ENCODE data around the gene NOTCH1. TPM values are rescaled to one million over a fixed set of nuclear protein-coding genes. Genes with fewer than 3 reads are reported as not detected.

The NOTCH1 gene
- total RNA-seq, 1 donor from 2014 or later = 15.4 TPM

GRCh38 chr9:136497916-136498695 is 47.7 kb downstream of the NOTCH1 start:
- ATAC-seq (no peak), DNase-seq (no peak)
- intact Hi-C loops (cut with micrococcal nuclease) = no loop called here

GRCh38 chr9:136496801-136497620 is 48.8 kb downstream of the NOTCH1 start:
- DNase-seq (no peak), ATAC-seq (no peak)
- intact Hi-C loops (cut with micrococcal nuclease) = no loop called here

- no peak for DNase-seq
- intact Hi-C loops (cut with micrococcal nuclease) = no loop called here
- ATAC-seq = no peak
Observed at GRCh38 chr9:136496181-136496580, 49.7 kb downstream of the NOTCH1 start.

GRCh38 chr9:136495238-136495800 is 50.5 kb downstream of the NOTCH1 start:
- ATAC-seq = no peak
- intact Hi-C loops (cut with micrococcal nuclease) = no loop called here
- DNase-seq = no peak

- intact Hi-C loops (cut with micrococcal nuclease) = no loop called here
- ATAC-seq (no peak), DNase-seq (no peak)
Observed at GRCh38 chr9:136494531-136495215, 51.2 kb downstream of the NOTCH1 start.

GRCh38 chr9:136494012-136494411 is 51.8 kb downstream of the NOTCH1 start:
- intact Hi-C loops (cut with micrococcal nuclease) = no loop called here
- no peak for DNase-seq
- no peak for ATAC-seq

- intact Hi-C loops (cut with micrococcal nuclease) = no loop called here
- ATAC-seq = no peak
- no peak for DNase-seq
Observed at GRCh38 chr9:136493567-136493971, 52.3 kb downstream of the NOTCH1 start.

- ATAC-seq = no peak
- intact Hi-C loops (cut with micrococcal nuclease) = no loop called here
- DNase-seq = no peak
Observed at GRCh38 chr9:136492978-136493522, 52.8 kb downstream of the NOTCH1 start.

- no peak for ATAC-seq
- no peak for DNase-seq
Observed at GRCh38 chr9:136489731-136490130, 56.1 kb downstream of the NOTCH1 start.

GRCh38 chr9:136488247-136489214 is 57.3 kb downstream of the NOTCH1 start:
- ATAC-seq = peak; percentile 28
- intact Hi-C loops (cut with micrococcal nuclease) = no loop called here
- peak; percentile 84 for DNase-seq

More at GRCh38 chr9:136489731-136490130, 56.1 kb downstream of the NOTCH1 start:
- intact Hi-C loops (cut with micrococcal nuclease) = no loop called here

GRCh38 chr9:136487672-136488071 is 58.2 kb downstream of the NOTCH1 start:
- DNase-seq (no peak), ATAC-seq (no peak)
- intact Hi-C loops (cut with micrococcal nuclease) = no loop called here

- ATAC-seq (no peak), DNase-seq (no peak)
- intact Hi-C loops (cut with micrococcal nuclease) = no loop called here
Observed at GRCh38 chr9:136486823-136487620, 58.8 kb downstream of the NOTCH1 start.

GRCh38 chr9:136486131-136486530 is 59.7 kb downstream of the NOTCH1 start:
- no peak for DNase-seq
- no peak for ATAC-seq
- intact Hi-C loops (cut with micrococcal nuclease) = no loop called here

- DNase-seq (peak; percentile 89), ATAC-seq (peak; percentile 24)
Observed at GRCh38 chr9:136485049-136486045, 60.5 kb downstream of the NOTCH1 start.

GRCh38 chr9:136484153-136485048 is 61.4 kb downstream of the NOTCH1 start:
- DNase-seq (no peak), ATAC-seq (no peak)
- intact Hi-C loops (cut with micrococcal nuclease) = loop anchor here (2.0 kb wide), 1 partner anchor 140 kb away; no protein-coding TSS in a partner anchor

More at GRCh38 chr9:136485049-136486045, 60.5 kb downstream of the NOTCH1 start:
- intact Hi-C loops (cut with micrococcal nuclease) = loop anchor here (2.0 kb wide), 1 partner anchor 139 kb away; no protein-coding TSS in a partner anchor
